NK-92 treated with Interleukin-12 subunit alpha and Interleukin-12 subunit beta, amount 100 ng/mL, for 24 hours (cell line): Measurements from ENCODE around the gene ZCCHC13.
"Not testable (repeated sequence)": the region's sequence is repeated elsewhere in the genome, so short reads cannot be mapped to it uniquely, and the experiment has no call there.

Source experiments
- DNase-seq: peaks from one replicate; lab custom pipeline; 2025; lab: John Stamatoyannopoulos, UW

ZCCHC13 gene

GRCh38 chrX:74304016-74304415 is at the start of gene ZCCHC13:
TSS of gene ZCCHC13 (plus strand) at chrX:74304180. CDS start at chrX:74304267, 87 bp downstream.
- DNase-seq, result no peak

GRCh38 chrX:74258111-74258510 is 45.9 kb upstream of the ZCCHC13 start:
- not testable (repeated sequence) for DNase-seq

- no peak for DNase-seq
Measured at GRCh38 chrX:74259885-74260491, 44.0 kb upstream of the ZCCHC13 start.

GRCh38 chrX:74262452-74263209 is 41.3 kb upstream of the ZCCHC13 start:
- DNase-seq, result no peak

GRCh38 chrX:74270393-74270792 is 33.6 kb upstream of the ZCCHC13 start:
- DNase-seq, result no peak

- DNase-seq, result no peak
Measured at GRCh38 chrX:74272230-74272629, 31.8 kb upstream of the ZCCHC13 start.

GRCh38 chrX:74274516-74274915 is 29.5 kb upstream of the ZCCHC13 start:
- no peak for DNase-seq

GRCh38 chrX:74277320-74277719 is 26.7 kb upstream of the ZCCHC13 start:
- DNase-seq, result no peak

GRCh38 chrX:74277846-74278245 is 26.1 kb upstream of the ZCCHC13 start:
- no peak for DNase-seq

GRCh38 chrX:74280759-74281158 is 23.2 kb upstream of the ZCCHC13 start:
- no peak for DNase-seq

GRCh38 chrX:74284391-74284952 is 19.5 kb upstream of the ZCCHC13 start:
- DNase-seq, result no peak

GRCh38 chrX:74286950-74287740 is 16.8 kb upstream of the ZCCHC13 start:
- no peak for DNase-seq

- no peak for DNase-seq
Measured at GRCh38 chrX:74291577-74291963, 12.4 kb upstream of the ZCCHC13 start.

GRCh38 chrX:74291964-74292807 is 11.8 kb upstream of the ZCCHC13 start:
- peak; percentile 75 for DNase-seq

- DNase-seq, result no peak
Measured at GRCh38 chrX:74292808-74293123, 11.2 kb upstream of the ZCCHC13 start.

GRCh38 chrX:74293343-74293946 is 10.5 kb upstream of the ZCCHC13 start:
- DNase-seq, result no peak

- DNase-seq, result no peak
Measured at GRCh38 chrX:74295101-74295500, 8.9 kb upstream of the ZCCHC13 start.

- DNase-seq, result no peak
Measured at GRCh38 chrX:74297766-74298165, 6.2 kb upstream of the ZCCHC13 start.

GRCh38 chrX:74300869-74301268 is 3.1 kb upstream of the ZCCHC13 start:
- DNase-seq, result no peak

- no peak for DNase-seq
Measured at GRCh38 chrX:74318672-74319071, 14.7 kb downstream of the ZCCHC13 start.

- not testable (repeated sequence) for DNase-seq
Measured at GRCh38 chrX:74319321-74319720, 15.3 kb downstream of the ZCCHC13 start.
